Measurements from ENCODE around the gene MAPK10. TPM values are rescaled to one million over a fixed set of nuclear protein-coding genes. Genes with fewer than 3 reads are reported as not detected.
A peak's percentile ranks its signal among the peaks of the same experiment; 100 is the strongest.

MAPK10 gene
- total and polyA plus RNA-seq, 9 of the 15 experiments (the other 6 are each of a cell fraction or from before 2014, with no cell fraction given): 0.10 to 0.53 (median 0.18) TPM; not detected in 4

DNA sequence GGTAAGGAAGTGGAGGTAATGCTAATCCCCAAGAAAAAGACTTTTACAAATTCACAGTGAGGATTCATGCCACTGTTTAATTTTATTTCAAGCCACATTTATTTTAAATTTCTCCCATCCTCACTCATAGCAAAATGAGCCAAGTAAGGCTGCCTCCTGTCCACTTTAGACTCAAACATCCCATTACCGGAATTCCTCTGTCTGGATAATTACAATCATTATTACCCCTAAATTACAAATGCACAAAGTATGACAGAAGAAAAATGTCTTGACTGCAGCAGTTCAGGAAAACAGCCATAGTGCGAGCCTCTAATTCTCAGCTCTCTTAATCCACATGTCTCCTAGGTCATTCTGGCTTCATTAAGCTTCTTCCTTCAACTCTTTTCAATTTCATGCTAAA is 57.0 kb downstream of the MAPK10 start (continued):
- TF ChIP-seq, protein P1, sequence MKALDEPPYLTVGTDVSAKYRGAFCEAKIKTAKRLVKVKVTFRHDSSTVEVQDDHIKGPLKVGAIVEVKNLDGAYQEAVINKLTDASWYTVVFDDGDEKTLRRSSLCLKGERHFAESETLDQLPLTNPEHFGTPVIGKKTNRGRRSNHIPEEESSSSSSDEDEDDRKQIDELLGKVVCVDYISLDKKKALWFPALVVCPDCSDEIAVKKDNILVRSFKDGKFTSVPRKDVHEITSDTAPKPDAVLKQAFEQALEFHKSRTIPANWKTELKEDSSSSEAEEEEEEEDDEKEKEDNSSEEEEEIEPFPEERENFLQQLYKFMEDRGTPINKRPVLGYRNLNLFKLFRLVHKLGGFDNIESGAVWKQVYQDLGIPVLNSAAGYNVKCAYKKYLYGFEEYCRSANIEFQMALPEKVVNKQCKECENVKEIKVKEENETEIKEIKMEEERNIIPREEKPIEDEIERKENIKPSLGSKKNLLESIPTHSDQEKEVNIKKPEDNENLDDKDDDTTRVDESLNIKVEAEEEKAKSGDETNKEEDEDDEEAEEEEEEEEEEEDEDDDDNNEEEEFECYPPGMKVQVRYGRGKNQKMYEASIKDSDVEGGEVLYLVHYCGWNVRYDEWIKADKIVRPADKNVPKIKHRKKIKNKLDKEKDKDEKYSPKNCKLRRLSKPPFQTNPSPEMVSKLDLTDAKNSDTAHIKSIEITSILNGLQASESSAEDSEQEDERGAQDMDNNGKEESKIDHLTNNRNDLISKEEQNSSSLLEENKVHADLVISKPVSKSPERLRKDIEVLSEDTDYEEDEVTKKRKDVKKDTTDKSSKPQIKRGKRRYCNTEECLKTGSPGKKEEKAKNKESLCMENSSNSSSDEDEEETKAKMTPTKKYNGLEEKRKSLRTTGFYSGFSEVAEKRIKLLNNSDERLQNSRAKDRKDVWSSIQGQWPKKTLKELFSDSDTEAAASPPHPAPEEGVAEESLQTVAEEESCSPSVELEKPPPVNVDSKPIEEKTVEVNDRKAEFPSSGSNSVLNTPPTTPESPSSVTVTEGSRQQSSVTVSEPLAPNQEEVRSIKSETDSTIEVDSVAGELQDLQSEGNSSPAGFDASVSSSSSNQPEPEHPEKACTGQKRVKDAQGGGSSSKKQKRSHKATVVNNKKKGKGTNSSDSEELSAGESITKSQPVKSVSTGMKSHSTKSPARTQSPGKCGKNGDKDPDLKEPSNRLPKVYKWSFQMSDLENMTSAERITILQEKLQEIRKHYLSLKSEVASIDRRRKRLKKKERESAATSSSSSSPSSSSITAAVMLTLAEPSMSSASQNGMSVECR (CRISPR knock-in tag; IDR thresholded peaks at IDR 0.05): no peak
- no peak for TF ChIP-seq ZNF79 (CRISPR knock-in tag; IDR thresholded peaks at IDR 0.05; ENCODE audit: low read depth)
- TF ChIP-seq ZNF586 (CRISPR knock-in tag; conservative IDR thresholded peaks at IDR 0.05): no peak
- no peak for TF ChIP-seq MAFF (IDR thresholded peaks at IDR 0.05; ENCODE audit: low read length)

DNA sequence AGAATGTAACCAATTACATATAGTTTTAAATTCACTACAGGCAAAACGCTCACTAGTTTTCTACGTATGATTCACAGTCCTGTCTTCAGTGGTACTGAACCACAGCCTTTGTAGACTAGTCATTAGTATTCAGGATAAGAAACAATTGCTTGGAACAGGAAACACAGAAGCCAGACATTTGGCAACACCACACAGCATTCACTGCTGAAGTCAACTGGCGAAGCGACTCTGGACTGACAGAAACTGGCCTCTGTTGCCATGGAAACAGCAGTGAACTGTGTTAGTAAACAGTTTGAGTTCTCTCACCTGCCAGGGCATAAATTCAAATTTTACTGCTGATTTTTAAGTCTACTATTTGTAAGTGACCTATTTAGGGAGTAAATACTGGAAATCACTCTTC is 57.6 kb downstream of the MAPK10 start:
- Histone ChIP-seq H3K9ac (ENCODE audit: insufficient read depth in 1 of 2, low read depth in 2 of 2, low read length in 2 of 2) (no peak overlapping the region), H4K20me1 (replicated peaks; ENCODE audit: control insufficient read depth, insufficient read depth, low read length) (no peaks in the 10 kb centered on the region), H3K9me3 (replicated peaks; ENCODE audit: control insufficient read depth, insufficient read depth, low read depth, low read length) (no peaks in the 10 kb centered on the region), H3K27me3 (ENCODE audit: control insufficient read depth in 2 of 2, insufficient read depth in 2 of 2, low read length in 2 of 2) (no peaks in the 10 kb centered on the region), H3K4me3 (no peak overlapping the region), H3K27ac (ENCODE audit: extremely low read depth, low read depth, low read length) (no peak overlapping the region), H2AFZ (ENCODE audit: low read depth, low read length) (no peak overlapping the region), H3K4me1 (replicated peaks in 1 of 2; ENCODE audit: control insufficient read depth in 2 of 2, insufficient read depth in 2 of 2, low read length in 2 of 2) (no peaks in the 10 kb centered on the region), H3K79me2 (ENCODE audit: control insufficient read depth, insufficient read depth, low read length) (no peaks in the 10 kb centered on the region), H3K4me2 (ENCODE audit: insufficient read depth, low read length) (no peak overlapping the region), H3K36me3 (ENCODE audit: control insufficient read depth, insufficient read depth, low read length) (no peaks in the 10 kb centered on the region), H3K9me1 (ENCODE audit: control insufficient read depth, insufficient read depth, low read length) (no peaks in the 10 kb centered on the region)
- in situ Hi-C loops (cut with MboI) (no loop called here), intact Hi-C loops (cut with micrococcal nuclease) (no loop called here)
- POLR2A ChIA-PET: no interaction called here
- CTCF ChIA-PET (ENCODE audit: low intra/inter-chr PET ratio): no interaction called here
- 4% methylated on average over 4 of the region's 4 CpGs for WGBS (ENCODE audit: insufficient coverage, low coverage, missing lambda C conversion rate)
- DNase-seq (ENCODE audit: extremely low read depth in 1 of 4, low spot score in 3 of 4) (no peak), ATAC-seq (no peak), FAIRE-seq (no peak)
- BruUV-seq (replicated peaks): no TSS peak
- TF ChIP-seq, protein P2, sequence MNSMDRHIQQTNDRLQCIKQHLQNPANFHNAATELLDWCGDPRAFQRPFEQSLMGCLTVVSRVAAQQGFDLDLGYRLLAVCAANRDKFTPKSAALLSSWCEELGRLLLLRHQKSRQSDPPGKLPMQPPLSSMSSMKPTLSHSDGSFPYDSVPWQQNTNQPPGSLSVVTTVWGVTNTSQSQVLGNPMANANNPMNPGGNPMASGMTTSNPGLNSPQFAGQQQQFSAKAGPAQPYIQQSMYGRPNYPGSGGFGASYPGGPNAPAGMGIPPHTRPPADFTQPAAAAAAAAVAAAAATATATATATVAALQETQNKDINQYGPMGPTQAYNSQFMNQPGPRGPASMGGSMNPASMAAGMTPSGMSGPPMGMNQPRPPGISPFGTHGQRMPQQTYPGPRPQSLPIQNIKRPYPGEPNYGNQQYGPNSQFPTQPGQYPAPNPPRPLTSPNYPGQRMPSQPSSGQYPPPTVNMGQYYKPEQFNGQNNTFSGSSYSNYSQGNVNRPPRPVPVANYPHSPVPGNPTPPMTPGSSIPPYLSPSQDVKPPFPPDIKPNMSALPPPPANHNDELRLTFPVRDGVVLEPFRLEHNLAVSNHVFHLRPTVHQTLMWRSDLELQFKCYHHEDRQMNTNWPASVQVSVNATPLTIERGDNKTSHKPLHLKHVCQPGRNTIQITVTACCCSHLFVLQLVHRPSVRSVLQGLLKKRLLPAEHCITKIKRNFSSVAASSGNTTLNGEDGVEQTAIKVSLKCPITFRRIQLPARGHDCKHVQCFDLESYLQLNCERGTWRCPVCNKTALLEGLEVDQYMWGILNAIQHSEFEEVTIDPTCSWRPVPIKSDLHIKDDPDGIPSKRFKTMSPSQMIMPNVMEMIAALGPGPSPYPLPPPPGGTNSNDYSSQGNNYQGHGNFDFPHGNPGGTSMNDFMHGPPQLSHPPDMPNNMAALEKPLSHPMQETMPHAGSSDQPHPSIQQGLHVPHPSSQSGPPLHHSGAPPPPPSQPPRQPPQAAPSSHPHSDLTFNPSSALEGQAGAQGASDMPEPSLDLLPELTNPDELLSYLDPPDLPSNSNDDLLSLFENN (IDR thresholded peaks at IDR 0.05; ENCODE audit: low read depth in 2 of 2, low read length in 2 of 2): no peak
- TF ChIP-seq, protein P3, sequence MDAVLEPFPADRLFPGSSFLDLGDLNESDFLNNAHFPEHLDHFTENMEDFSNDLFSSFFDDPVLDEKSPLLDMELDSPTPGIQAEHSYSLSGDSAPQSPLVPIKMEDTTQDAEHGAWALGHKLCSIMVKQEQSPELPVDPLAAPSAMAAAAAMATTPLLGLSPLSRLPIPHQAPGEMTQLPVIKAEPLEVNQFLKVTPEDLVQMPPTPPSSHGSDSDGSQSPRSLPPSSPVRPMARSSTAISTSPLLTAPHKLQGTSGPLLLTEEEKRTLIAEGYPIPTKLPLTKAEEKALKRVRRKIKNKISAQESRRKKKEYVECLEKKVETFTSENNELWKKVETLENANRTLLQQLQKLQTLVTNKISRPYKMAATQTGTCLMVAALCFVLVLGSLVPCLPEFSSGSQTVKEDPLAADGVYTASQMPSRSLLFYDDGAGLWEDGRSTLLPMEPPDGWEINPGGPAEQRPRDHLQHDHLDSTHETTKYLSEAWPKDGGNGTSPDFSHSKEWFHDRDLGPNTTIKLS (IDR thresholded peaks at IDR 0.05; ENCODE audit: borderline replicate concordance, low read depth): no peak
- TF ChIP-seq ZNF583 (CRISPR knock-in tag; IDR thresholded peaks at IDR 0.05): no peak
- no peak for TF ChIP-seq CCNT2 (IDR thresholded peaks at IDR 0.05; ENCODE audit: borderline replicate concordance, extremely low read depth, insufficient read length, low read depth, low read length)
- TF ChIP-seq RFX1 (IDR thresholded peaks at IDR 0.05): peak; percentile 79
- TF ChIP-seq SLC30A9 (CRISPR knock-in tag; IDR thresholded peaks at IDR 0.05): no peak
